Raji (cell line): ENCODE results near the gene CCDC32.

Experiments used
- POLR2A ChIP-seq: IDR thresholded peaks from 2 replicates; pipeline ENCODE4 v1.6.1; 2011; ENCODE audit warnings: low read depth, low read length, control low read depth; ENCODE audit not compliant: insufficient read depth

The CCDC32 gene

GRCh38 chr15:40582726-40583246, 17.9 kb upstream of the CCDC32 start:
- TF ChIP-seq POLR2A: no peak

DNA sequence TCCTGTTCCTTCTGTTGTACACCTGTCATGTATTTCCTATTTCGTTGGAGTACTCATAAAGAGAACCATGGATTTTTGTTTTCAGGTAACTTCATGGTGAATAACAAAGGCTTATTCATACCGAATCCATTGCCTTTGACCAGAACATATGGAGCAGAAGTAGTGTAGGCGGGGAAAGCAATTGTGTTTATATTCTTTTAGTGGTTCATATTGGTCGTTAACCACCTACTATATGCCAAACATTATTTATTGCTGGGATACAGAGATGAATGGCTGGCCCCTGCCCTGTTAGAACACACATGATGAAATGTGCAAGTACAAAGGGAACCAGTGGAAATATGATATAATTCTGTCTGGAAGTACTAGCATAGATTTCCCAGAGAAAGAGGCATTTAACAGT, 14.1 kb upstream of the CCDC32 start:
- TF ChIP-seq POLR2A: no peak

GRCh38 chr15:40575113-40575512, 10.3 kb upstream of the CCDC32 start:
- TF ChIP-seq POLR2A: no peak

DNA sequence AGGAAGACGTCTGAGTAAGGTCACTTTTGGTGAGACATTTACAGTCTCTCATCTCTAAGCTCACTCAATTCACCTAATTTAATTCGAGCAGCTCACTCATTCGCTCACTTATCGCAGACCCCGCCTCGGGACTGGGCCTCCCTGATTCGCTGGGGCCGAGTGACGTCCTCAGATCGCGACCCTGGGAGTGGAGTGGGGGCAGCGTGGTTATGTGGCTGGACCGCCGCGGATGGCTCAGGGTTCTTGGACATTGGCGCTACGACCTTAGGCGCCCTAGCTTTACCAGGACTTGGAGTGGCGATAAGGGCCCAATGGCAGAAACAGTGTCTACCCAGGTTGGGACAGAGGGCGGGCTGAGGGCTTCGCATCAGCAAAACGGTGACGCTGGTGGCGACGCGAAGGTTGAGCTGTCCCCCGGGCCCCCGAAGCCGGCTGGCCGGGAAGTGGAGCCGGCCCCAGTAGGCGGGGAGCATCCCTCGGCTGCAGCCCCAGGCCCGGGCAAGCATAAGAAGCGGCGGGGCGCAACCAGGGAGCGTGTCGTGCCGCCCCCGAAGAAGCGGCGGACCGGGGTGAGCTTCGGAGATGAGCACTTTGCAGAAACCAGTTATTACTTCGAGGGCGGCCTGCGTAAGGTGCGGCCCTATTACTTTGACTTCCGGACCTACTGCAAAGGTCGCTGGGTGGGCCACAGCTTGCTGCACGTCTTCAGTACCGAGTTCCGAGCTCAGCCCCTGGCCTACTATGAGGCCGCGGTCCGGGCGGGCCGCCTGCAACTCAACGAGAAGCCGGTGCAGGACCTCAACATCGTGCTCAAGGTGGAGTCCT, 4.5 kb upstream of the CCDC32 start, which contains the start of gene RPUSD2:
TSS of gene RPUSD2 (plus strand) at position 171 of the 825 bp plus-strand sequence. CDS start at position 210, 39 bp downstream.
- peak; percentile 96 for TF ChIP-seq POLR2A

GRCh38 chr15:40567111-40567510, 2.3 kb upstream of the CCDC32 start:
- TF ChIP-seq POLR2A: no peak

DNA sequence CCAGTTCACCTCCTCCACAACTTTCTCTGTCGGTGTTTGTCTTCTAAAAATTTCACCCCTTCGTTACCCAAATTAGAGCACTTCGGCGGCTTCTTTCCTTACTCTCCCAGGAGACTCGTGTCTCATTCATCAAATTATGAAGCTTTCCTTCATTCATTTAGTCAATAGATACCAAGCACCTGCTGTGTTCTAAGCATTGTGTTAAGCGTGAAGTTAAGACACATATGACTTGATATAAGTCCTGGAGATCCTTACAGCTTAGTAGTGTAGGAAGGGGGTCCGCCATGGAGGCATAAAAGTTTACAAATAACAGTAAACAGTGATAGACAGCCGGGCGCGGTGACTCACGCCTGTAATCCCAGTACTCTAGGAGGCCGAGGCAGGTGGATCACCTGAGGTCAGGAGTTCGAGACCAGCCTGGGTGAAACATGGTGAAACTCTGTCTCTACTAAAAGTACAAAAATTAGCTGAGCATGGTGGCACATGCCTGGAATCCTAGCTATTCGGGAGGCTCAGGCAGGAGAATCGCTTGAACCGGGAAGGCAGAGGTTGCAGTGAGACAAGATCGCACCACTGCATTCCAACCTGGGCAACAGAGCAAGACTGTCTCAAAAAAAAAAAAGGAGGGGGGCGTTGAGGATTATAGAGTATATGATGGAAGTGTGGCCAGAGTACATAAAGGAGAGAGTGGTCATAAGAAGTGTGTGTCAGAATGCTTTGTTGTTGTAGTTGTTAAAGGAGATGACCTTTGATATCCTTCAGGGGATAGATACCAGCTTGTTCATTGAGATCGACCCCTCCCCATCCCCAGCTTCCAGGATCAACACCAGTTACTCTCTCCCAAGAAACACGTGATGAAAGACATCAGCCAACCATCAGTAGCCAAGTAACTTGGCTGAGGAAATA, 744 bp upstream of the CCDC32 start:
- no peak for TF ChIP-seq POLR2A

DNA sequence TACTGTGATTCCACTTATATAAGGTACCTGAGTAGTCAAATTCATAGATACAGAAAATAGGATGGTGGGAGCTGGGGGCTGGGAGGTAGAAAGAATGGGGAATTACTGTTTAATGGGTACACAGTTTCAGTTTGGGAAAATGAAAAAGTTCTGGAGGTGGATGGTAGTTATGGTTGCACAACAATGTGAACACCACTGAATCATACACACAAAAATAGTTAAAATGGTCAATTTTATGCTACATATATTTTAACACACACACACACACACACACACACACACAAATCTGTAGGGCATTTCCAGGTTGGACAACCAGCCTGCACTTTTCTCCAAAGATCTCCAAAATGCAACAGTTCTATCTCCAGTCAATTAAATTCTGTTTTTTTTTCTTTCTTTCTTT, 1.4 kb downstream of the CCDC32 start:
- TF ChIP-seq POLR2A: no peak

- no peak for TF ChIP-seq POLR2A
Observed at GRCh38 chr15:40562691-40563090, 2.2 kb downstream of the CCDC32 start.

DNA sequence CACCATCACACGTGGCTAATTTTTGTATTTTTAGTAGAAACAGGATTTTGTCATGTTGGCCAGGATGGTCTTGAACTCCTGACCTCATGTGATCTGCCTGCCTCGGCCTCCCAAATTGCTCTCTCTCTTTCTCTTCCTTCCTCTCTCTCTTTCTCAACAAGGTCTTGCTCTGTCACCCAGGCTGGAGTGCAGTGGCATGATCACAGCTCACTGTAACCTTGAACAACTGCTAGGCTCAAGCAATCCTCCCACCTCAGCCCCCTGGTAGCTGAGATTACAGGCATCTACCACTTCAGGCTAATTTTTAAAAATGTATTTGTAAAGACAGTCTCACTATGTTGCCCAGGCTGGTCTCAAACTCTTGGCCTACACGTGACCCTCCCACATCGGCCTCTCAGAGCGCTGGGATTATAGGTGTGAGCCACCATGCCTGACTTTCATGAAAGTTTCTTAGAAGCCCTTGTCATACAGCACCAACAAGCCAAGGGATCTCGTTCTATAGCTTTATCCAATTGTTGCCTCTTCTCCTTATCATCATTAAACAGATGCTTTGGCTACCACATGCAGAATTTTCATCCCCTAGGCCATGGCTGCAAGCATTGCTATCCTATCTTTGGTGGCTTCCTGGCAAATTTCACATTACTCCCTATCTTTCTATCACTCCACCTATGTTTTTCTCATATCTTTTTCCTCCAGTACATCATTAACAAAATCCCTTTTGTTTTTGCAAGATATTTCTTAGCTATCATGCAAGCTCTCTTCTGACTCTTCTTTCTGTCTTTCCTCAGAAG, 5.7 kb downstream of the CCDC32 start:
- TF ChIP-seq POLR2A: no peak

GRCh38 chr15:40555876-40556275, 9.0 kb downstream of the CCDC32 start:
- no peak for TF ChIP-seq POLR2A

- no peak for TF ChIP-seq POLR2A
Observed at GRCh38 chr15:40554161-40554525, 10.7 kb downstream of the CCDC32 start.

GRCh38 chr15:40550341-40551037, 14.4 kb downstream of the CCDC32 start:
- TF ChIP-seq POLR2A: no peak

DNA sequence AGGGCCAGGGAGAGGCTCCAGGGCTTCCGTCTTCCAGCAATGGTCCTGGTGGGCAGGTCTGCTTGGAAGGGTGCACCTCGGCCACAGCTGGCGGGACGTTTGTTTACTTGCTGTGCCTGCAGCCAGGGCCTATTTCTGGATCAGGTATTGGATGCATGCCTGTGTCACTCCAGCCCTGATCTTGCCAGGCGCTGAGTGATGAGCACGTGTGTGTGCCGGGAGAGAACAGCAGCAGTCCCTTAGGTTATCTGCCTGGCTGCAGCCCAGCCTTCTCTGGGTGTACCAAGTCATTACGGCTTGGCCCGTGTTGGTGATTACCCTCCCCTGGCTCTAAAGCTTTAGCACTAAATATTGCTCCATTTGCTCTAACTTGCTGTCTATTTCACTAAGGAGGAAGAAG, 14.9 kb downstream of the CCDC32 start:
- no peak for TF ChIP-seq POLR2A

GRCh38 chr15:40548610-40549009, 16.2 kb downstream of the CCDC32 start:
- no peak for TF ChIP-seq POLR2A
